ENCODE measurements around the gene KAZN. TPM values are rescaled to one million over a fixed set of nuclear protein-coding genes. Genes with fewer than 3 reads are reported as not detected.

KAZN gene
- total and polyA plus RNA-seq, 2 of the 8 experiments (the other 6 are each of a cell fraction or from before 2014, with no cell fraction given) = 3.7 to 11.8 TPM

GRCh38 chr1:14613926-14614325, 15.4 kb downstream of the KAZN start:
- POLR2A ChIA-PET (ENCODE audit: partially characterized antibody) = interaction anchor here (0.9 kb wide), 1 partner anchor 9 kb away, joined by 3 read pairs; no protein-coding TSS in a partner anchor
- Histone ChIP-seq H3K27ac (ENCODE audit: low read depth, low read length) (no peak overlapping the region), H3K56ac (replicated peaks; ENCODE audit: insufficient read length, low read depth, low read length) (no peak overlapping the region), H2BK12ac (ENCODE audit: low read depth, low read length) (no peak overlapping the region), H3K4me3 (ENCODE audit: extremely low read depth in 1 of 4, insufficient read depth in 2 of 4, low read depth in 3 of 4, low read length in 4 of 4) (no peak overlapping the region), H4K8ac (ENCODE audit: extremely low read depth, insufficient read depth, low read length) (no peak overlapping the region), H4K5ac (ENCODE audit: insufficient read length, low read depth, low read length) (no peak overlapping the region), H4K91ac (replicated peaks; ENCODE audit: insufficient read length, low read length) (no peak overlapping the region), H3K79me2 (ENCODE audit: control insufficient read depth in 1 of 2, insufficient read depth in 2 of 2, low read length in 2 of 2) (0 out of 4 replicates have a peak, but pooled peaks cover 0 to 3% of the 10 kb centered on the region in 2 experiments), H3K27me3 (replicated peaks in 1 of 4; ENCODE audit: control insufficient read depth in 3 of 4, extremely low read depth in 1 of 4, insufficient read depth in 3 of 4, low read length in 3 of 4) (no peaks in the 10 kb centered on the region; a peak in 1 of 7 replicates), H3K9me3 (ENCODE audit: insufficient read depth in 2 of 2, low read depth in 1 of 2, low read length in 1 of 2) (no peaks in the 10 kb centered on the region), H4K20me1 (replicated peaks in 1 of 2; ENCODE audit: control insufficient read depth in 1 of 2, insufficient read depth in 2 of 2, low read length in 2 of 2) (no peaks in the 10 kb centered on the region), H3K9ac (replicated peaks in 1 of 4; ENCODE audit: extremely low read depth in 1 of 4, low read depth in 3 of 4, low read length in 3 of 4) (no peak overlapping the region), H3K23me2 (ENCODE audit: low read depth, low read length) (no peaks in the 10 kb centered on the region), H2BK20ac (ENCODE audit: low read length) (no peak overlapping the region), H2AFZ (ENCODE audit: low read length) (no peak overlapping the region), H3K4me1 (replicated peaks in 1 of 4; ENCODE audit: control insufficient read depth in 3 of 4, insufficient read depth in 4 of 4, low read length in 3 of 4) (peaks cover 0 to 7% (median 2%) of the 10 kb centered on the region in 4 experiments; a peak in 3 of 7 replicates), H3K36me3 (ENCODE audit: control insufficient read depth in 2 of 4, insufficient read depth in 4 of 4, low read length in 3 of 4) (no peaks in the 10 kb centered on the region), H2BK5ac (ENCODE audit: low read depth, low read length) (no peak overlapping the region), H3K4ac (replicated peaks; ENCODE audit: insufficient read length, low read depth, low read length) (no peak overlapping the region), H3K14ac (ENCODE audit: insufficient read length) (no peak overlapping the region), H2BK15ac (ENCODE audit: low read length) (no peak overlapping the region), H2BK120ac (replicated peaks; ENCODE audit: low read depth, low read length) (no peak overlapping the region), H3K18ac (ENCODE audit: extremely low read depth, low read length) (no peak overlapping the region), H3K23ac (ENCODE audit: insufficient read length) (no peak overlapping the region), H3K79me1 (ENCODE audit: low read depth, low read length) (peaks cover 7% of the 10 kb centered on the region; the same call in 1 of the 2 replicates), H3K4me2 (ENCODE audit: insufficient read depth in 1 of 2, low read depth in 2 of 2, low read length in 2 of 2) (no peak overlapping the region), H2AK5ac (ENCODE audit: low read depth, low read length) (no peak overlapping the region)
- CTCF ChIA-PET (ENCODE audit: partially characterized antibody) = interaction anchor here (1.1 kb wide), 1 partner anchor 46 kb away, joined by 3 read pairs; no protein-coding TSS in a partner anchor
- TF ChIP-seq ZNF274 (IDR thresholded peaks at IDR 0.05; ENCODE audit: borderline replicate concordance, extremely low read depth, low read length) = no peak
- TF ChIP-seq TBP (IDR thresholded peaks at IDR 0.05; ENCODE audit: low read depth, low read length) = no peak
- no peak for TF ChIP-seq BRCA1 (IDR thresholded peaks at IDR 0.05; ENCODE audit: low read depth, low read length)
- no peak for TF ChIP-seq CBX5 (IDR thresholded peaks at IDR 0.05; ENCODE audit: low read depth, low read length)
- DNase-seq (ENCODE audit: low read depth in 1 of 2, low spot score in 2 of 2) (no peak), FAIRE-seq (no peak)
- WGBS, 2 experiments (ENCODE audit: extremely low coverage in 1 of 2, insufficient coverage in 1 of 2, insufficient read length in 1 of 2, insufficient replicate concordance in 2 of 2, low coverage in 1 of 2, low lambda C conversion rate in 2 of 2, missing lambda C conversion rate in 1 of 2) = 88% methylated on average over 3 of the region's 3 CpGs; no CpG with 5 or more reads in 1 of the 2 experiments
